GM19395 (cell line): ENCODE results near the gene ZKSCAN5.

Source experiments
- ATAC-seq: cut with Tn5 transposase; IDR thresholded peaks from one replicate; pipeline ENCODE4 v1.9.1; 2021; ENCODE audit warnings: mild to moderate bottlenecking, moderate library complexity; ENCODE audit not compliant: unreplicated experiment

The ZKSCAN5 gene

GRCh38 chr7:99504603-99505323 lies at the start of gene ZKSCAN5:
Gene ZKSCAN5 (plus strand): TSS chr7:99504662. CDS start chr7:99506045, 1,383 bp downstream.
- peak; percentile 80 for ATAC-seq

DNA sequence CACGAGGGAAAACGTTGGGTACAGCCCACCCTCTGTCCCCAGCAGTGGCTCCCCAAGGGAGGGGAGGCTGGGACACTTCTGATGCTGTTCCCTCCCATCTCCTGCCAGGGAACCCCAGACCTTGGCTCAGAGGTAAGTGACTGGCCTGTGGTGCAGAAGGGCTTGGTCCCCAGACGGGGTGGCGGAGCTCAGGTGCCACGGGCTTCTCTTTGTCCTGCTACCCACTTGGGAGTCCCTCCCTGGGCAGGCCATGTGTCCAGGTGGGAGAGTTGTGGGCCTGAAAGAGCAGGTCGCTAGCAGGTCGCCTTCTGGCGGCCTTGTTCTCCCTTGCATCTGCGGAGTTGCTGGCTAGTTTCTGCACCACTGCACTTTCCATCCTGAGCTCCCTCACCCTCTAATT lies 48.6 kb upstream of the ZKSCAN5 start:
- no peak for ATAC-seq

GRCh38 chr7:99456288-99456687 lies 48.2 kb upstream of the ZKSCAN5 start:
- no peak for ATAC-seq

GRCh38 chr7:99457050-99457649 lies 47.3 kb upstream of the ZKSCAN5 start:
- no peak for ATAC-seq

GRCh38 chr7:99457650-99458493 lies 46.6 kb upstream of the ZKSCAN5 start:
- no peak for ATAC-seq

GRCh38 chr7:99459087-99459486 lies 45.4 kb upstream of the ZKSCAN5 start:
- no peak for ATAC-seq

GRCh38 chr7:99460651-99461050 lies 43.8 kb upstream of the ZKSCAN5 start:
- no peak for ATAC-seq

- no peak for ATAC-seq
Measured at GRCh38 chr7:99461221-99461620, 43.2 kb upstream of the ZKSCAN5 start.

GRCh38 chr7:99465421-99465768 lies 39.1 kb upstream of the ZKSCAN5 start:
- ATAC-seq = no peak

- no peak for ATAC-seq
Measured at GRCh38 chr7:99468336-99468918, 36.0 kb upstream of the ZKSCAN5 start.

- no peak for ATAC-seq
Measured at GRCh38 chr7:99469381-99470065, 34.9 kb upstream of the ZKSCAN5 start.

- peak; percentile 90 for ATAC-seq
Measured at GRCh38 chr7:99472561-99473314, 31.7 kb upstream of the ZKSCAN5 start, which contains the start of gene ZNF789. Gene ZNF789 (plus strand): TSS chr7:99472890. CDS start chr7:99476457, 3,567 bp downstream.

DNA sequence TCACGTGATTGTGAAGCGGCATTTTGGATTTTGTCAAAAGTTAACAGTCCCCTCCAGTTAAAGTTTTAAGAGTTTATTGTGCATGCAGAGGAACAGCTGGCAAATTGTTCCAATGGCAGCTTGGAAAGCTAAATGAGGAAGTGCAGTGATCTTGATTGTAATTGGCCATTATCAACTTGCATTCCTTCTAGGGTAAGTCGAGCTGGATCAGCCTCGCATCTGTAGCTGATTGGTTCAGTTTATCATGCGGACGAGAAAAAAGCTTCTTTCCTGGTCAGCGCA lies 31.2 kb upstream of the ZKSCAN5 start:
- no peak for ATAC-seq

DNA sequence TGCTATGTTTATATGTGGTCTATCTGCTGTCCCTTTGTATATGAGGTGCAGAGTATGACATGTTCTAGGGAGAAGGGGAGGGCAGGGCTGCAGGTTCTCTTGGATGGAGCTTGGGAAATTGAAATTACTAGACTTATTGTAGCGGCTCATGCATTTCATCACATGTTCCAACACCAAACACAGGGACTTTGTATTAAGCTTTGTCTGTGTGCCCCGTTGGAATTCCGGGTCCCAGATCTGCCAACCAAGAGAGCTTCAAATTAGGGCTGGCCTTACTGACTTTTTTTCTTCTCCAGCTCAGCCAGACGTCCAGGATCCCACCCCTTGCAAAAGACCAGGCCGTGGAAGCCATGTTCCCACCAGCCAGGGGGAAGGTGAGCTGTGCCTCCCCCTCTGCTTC lies 28.4 kb upstream of the ZKSCAN5 start:
- no peak for ATAC-seq

GRCh38 chr7:99478464-99479440 lies 25.7 kb upstream of the ZKSCAN5 start:
- no peak for ATAC-seq

DNA sequence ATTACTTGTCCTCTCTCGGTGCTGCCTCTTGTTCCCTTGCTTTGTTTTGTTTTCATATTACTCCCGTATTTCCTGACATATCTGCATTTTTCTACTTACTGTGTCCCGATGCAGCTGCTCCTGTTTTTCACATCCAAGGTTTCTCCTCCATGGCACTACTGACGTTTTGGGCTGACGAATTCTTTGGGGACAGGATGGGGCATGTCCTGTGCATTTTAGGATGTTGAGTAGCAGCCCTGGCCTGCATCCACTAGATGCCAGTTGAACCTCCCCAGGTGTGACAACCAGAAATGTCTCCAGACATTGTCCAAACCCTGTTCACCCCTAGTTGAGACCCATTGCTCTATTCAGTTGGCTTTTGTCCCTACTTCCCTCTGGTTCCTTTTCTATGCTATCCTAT lies 19.4 kb upstream of the ZKSCAN5 start:
- ATAC-seq = no peak

- ATAC-seq = no peak
Measured at GRCh38 chr7:99489235-99489634, 15.2 kb upstream of the ZKSCAN5 start.

GRCh38 chr7:99490878-99491277 lies 13.6 kb upstream of the ZKSCAN5 start:
- ATAC-seq = no peak

DNA sequence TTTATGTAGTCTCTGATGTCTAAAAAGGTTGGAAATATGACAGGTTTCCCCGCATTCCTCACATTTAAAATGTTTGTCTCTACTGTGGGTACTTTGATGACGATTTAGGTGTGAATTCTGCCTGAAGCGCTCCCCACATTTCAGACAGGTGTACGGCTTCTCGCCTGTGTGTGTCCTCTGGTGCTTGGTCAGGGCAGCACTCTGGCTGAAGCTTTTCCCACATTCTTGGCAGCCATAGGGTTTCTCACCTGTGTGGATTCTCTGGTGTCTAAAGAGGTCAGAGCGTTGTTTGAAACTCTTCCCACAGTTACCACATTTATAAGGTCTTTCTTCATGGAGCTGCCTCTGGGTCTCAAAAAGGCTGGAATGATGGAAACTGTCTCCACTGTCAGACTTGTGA lies 10.6 kb upstream of the ZKSCAN5 start:
- ATAC-seq = no peak
